ENCODE measurements around the gene ZFP36L1.

Gene ZFP36L1

DNA sequence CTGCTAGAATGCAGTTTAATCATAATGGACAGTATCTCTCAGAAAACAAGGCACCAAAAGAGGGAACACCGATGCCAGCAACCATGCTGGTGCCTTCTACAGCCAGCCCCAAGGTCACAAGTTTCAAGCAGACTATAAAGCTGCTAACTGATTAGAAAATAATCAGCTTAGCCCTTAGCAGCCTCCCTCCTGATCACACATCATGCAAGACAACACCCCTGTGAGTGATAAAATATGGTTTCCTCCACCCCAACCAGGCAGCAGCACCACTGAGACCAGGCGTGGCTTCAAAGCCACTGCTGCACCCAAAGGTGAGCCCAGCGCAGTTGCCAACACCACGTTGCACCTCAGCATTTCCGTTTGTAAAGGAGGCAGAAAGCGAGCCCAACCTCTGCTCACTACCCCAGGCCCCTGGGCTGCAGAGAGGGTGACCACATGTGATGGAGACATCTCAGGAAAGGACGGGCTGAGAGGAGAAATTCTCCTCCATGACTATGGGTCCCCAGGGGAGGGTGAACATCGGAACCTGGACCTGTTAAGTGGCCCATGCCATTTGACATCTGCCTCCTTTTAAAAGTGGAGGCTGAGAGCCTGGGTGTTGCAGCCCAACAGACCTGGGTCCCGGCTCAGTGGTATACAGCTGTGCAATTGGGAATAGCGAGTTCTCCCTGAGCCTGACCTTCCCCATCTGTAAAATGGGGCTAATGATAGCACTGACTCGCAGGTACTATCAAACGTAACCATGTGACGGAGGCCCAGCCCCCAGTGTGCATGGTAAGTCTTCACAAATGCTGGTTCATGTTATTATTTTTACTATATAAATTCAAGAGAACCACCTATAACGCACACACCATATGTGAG is 11.5 kb downstream of the ZFP36L1 start:
- ChIA-PET POLR2A (no interaction called here), CTCF (no interaction called here)
- no peak for DNase-seq (ENCODE audit: extremely low spot score)
- TF ChIP-seq ARNT (IDR thresholded peaks at IDR 0.05) (no peak), ZNF384 (IDR thresholded peaks at IDR 0.05) (no peak), HDGF (IDR thresholded peaks at IDR 0.05; ENCODE audit: borderline replicate concordance) (no peak)

- DNase-seq (ENCODE audit: extremely low spot score): no peak
- ChIA-PET CTCF (no interaction called here), POLR2A (interaction anchor here (1.3 kb wide), 1 partner anchor 12 kb away, joined by 5 read pairs; the partner anchor contains the start of gene ZFP36L1)
- TF ChIP-seq ARNT (IDR thresholded peaks at IDR 0.05) (no peak), FOXA1 (IDR thresholded peaks at IDR 0.05) (no peak), LEF1 (IDR thresholded peaks at IDR 0.05; ENCODE audit: borderline replicate concordance) (no peak), PKNOX1 (IDR thresholded peaks at IDR 0.05) (no peak), CTBP1 (IDR thresholded peaks at IDR 0.05; ENCODE audit: borderline replicate concordance) (no peak), TARDBP (IDR thresholded peaks at IDR 0.05) (no peak), NFRKB (IDR thresholded peaks at IDR 0.05) (no peak), HDGF (IDR thresholded peaks at IDR 0.05; ENCODE audit: borderline replicate concordance) (no peak), SUZ12 (IDR thresholded peaks at IDR 0.05) (no peak), FOXK2 (IDR thresholded peaks at IDR 0.05) (no peak), ZNF384 (IDR thresholded peaks at IDR 0.05) (no peak)
These were observed 12.3 kb downstream of the ZFP36L1 start for GRCh38 chr14:68780358-68781160.

- no peak for DNase-seq (ENCODE audit: extremely low spot score)
- POLR2A ChIA-PET: interaction anchor here (1.3 kb wide), 1 partner anchor 13 kb away, joined by 5 read pairs; the partner anchor contains the start of gene ZFP36L1
- TF ChIP-seq SUZ12 (IDR thresholded peaks at IDR 0.05) (no peak), SP1 (IDR thresholded peaks at IDR 0.05) (no peak), FOXK2 (IDR thresholded peaks at IDR 0.05) (no peak), BHLHE40 (IDR thresholded peaks at IDR 0.05; ENCODE audit: borderline replicate concordance) (no peak), HDGF (IDR thresholded peaks at IDR 0.05; ENCODE audit: borderline replicate concordance) (no peak), NFRKB (IDR thresholded peaks at IDR 0.05) (no peak), PKNOX1 (IDR thresholded peaks at IDR 0.05) (no peak), CTBP1 (IDR thresholded peaks at IDR 0.05; ENCODE audit: borderline replicate concordance) (no peak), TARDBP (IDR thresholded peaks at IDR 0.05) (no peak), ZNF384 (IDR thresholded peaks at IDR 0.05) (no peak), LEF1 (IDR thresholded peaks at IDR 0.05; ENCODE audit: borderline replicate concordance) (no peak), ARNT (IDR thresholded peaks at IDR 0.05) (no peak), FOXA1 (IDR thresholded peaks at IDR 0.05) (no peak), FOXM1 (IDR thresholded peaks at IDR 0.05; ENCODE audit: borderline replicate concordance) (no peak), L3MBTL2 (conservative IDR thresholded peaks at IDR 0.05) (no peak)
- CTCF ChIA-PET: no interaction called here
These were observed 13.0 kb downstream of the ZFP36L1 start for GRCh38 chr14:68779761-68780323.

DNA sequence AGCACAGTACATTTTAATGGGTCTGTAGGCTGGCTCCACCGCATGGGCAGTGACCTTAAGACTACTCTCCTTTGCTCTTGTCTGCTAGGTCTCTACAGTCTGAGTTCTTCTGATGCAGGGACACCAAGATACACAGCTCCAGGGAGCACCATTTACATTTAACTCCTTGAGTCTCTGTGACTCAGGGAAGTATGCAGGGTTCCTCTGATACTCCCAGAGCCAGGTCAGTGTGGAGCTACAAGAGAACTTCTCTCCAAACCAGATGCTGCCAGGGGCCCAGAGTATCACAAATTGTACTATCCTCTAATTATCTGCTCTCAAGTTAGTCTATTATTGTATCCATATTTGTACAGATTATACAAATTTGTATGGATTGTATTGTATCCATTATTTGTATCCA is 15.2 kb downstream of the ZFP36L1 start:
- POLR2A ChIA-PET: interaction anchor here (1.3 kb wide), 1 partner anchor 16 kb away, joined by 4 read pairs; the partner anchor contains the start of gene ZFP36L1
- CTCF ChIA-PET: no interaction called here

DNA sequence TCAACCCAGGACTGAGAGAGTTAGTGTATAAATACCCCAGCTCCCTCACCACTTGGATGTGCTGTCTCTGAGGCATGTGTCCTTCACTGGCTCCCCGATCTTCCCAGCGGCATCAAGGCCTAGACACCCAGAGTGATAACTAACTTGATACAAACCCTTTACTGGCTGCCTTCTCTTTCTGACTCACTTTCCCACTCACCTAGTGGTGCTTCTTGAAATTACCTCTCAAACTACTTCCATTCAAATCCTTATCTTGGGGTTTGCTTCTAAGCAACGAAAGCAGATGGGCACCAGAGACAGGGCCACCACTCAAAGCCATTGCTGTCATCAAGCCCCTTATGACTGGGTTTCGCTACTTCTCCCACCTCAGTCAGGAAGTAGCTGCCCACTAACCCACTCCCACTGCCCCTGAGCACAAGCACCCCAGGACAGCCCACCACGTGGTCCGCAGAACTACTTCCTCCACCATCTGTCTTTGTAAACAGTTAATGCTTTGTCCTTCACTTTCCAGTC is 17.2 kb downstream of the ZFP36L1 start:
- no peak for DNase-seq (ENCODE audit: extremely low spot score)
- ChIA-PET POLR2A (no interaction called here), CTCF (interaction anchor here (1.2 kb wide), 1 partner anchor 13 kb away, joined by 4 read pairs; no protein-coding TSS in a partner anchor)
- TF ChIP-seq SUZ12 (IDR thresholded peaks at IDR 0.05): no peak

More for the DNA sequence above, 15.2 kb downstream of the ZFP36L1 start:
- TF ChIP-seq ZNF384 (IDR thresholded peaks at IDR 0.05) (no peak), SUZ12 (IDR thresholded peaks at IDR 0.05) (no peak), FOXM1 (IDR thresholded peaks at IDR 0.05; ENCODE audit: borderline replicate concordance) (no peak), ELF4 (IDR thresholded peaks at IDR 0.05) (no peak), LEF1 (IDR thresholded peaks at IDR 0.05; ENCODE audit: borderline replicate concordance) (no peak), HDGF (IDR thresholded peaks at IDR 0.05; ENCODE audit: borderline replicate concordance) (no peak), TARDBP (IDR thresholded peaks at IDR 0.05) (no peak)
- no peak for DNase-seq (ENCODE audit: extremely low spot score)

GRCh38 chr14:68774771-68775613 is 17.9 kb downstream of the ZFP36L1 start:
- no peak for DNase-seq (ENCODE audit: extremely low spot score)
- TF ChIP-seq HDGF (IDR thresholded peaks at IDR 0.05; ENCODE audit: borderline replicate concordance) (no peak), TARDBP (IDR thresholded peaks at IDR 0.05) (no peak), BHLHE40 (IDR thresholded peaks at IDR 0.05; ENCODE audit: borderline replicate concordance) (no peak), FOXM1 (IDR thresholded peaks at IDR 0.05; ENCODE audit: borderline replicate concordance) (no peak), ZNF384 (IDR thresholded peaks at IDR 0.05) (no peak)
- POLR2A ChIA-PET: no interaction called here
- CTCF ChIA-PET: interaction anchor here (0.5 to 1.2 kb wide), 3 partner anchors 9 to 23 kb away, joined by 3 to 4 read pairs (median 3); no protein-coding TSS in a partner anchor

All from HEK293T (cell line).